ENCODE measurements around the gene POTEF. TPM values are rescaled to one million over a fixed set of nuclear protein-coding genes. Genes with fewer than 3 reads are reported as not detected.
"Not testable (repeated sequence)": the region's sequence is repeated elsewhere in the genome, so short reads cannot be mapped to it uniquely, and the experiment has no call there.

The POTEF gene
- total RNA-seq (2014; rRNA removed; shearing (Covaris generic); ENCODE audit: low replicate concordance) = 1.8 and 6.4 TPM in 2 replicates

- DNase-seq (ENCODE audit: low read depth) = peak; percentile 79
- in situ Hi-C loops (cut with HindIII; ENCODE audit: low pct_unique_long_range_greater_than_20kb, low sequenced_read_pairs) = not testable (repeated sequence)
These were observed at the start of gene POTEF for GRCh38 chr2:130129120-130129829. POTEF (minus strand) TSS chr2:130129222; CDS start chr2:130120515, 8,707 bp downstream.

DNA sequence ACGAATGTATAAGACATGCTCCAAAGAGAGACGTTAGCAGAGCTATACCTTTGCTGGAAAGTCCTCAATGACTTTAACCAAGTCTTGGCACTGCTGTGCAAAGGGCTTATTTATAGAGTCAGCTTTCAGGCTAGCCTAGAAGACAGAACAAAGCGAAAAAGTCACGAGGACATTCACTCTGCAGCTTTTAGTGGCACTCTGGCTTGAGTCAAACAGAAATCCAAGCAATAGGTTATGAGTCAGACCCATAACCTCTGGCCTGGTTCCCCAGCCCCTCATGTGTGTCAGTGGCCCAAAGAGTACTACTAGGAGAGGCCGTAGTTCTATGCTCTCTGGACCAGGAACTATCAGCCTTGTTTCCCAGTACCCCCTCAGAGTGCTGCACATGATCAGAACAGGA lies 45.8 kb upstream of the POTEF start:
- in situ Hi-C loops (cut with HindIII; ENCODE audit: low pct_unique_long_range_greater_than_20kb, low sequenced_read_pairs) = not testable (repeated sequence)

DNA sequence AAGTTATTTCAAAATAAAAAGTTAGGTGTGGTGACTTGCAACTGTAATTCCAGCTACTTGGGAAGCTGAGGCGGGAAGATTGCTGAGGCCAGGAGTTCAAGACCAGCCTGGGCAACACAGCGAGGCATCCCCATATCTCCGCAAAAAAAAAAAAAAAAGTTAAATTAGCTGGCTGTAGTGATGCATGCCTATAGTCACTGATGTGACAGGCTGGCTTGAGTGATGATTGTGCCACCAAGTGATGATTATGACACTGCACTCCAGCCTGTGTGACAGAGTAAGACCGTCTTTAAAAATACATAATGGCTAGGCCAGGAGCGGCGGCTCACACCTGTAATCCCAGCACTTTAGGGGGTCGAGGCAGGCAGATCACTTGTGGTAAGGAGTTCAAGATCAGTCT lies 40.9 kb upstream of the POTEF start:
- in situ Hi-C loops (cut with HindIII; ENCODE audit: low pct_unique_long_range_greater_than_20kb, low sequenced_read_pairs) = no loop called here
- no peak for DNase-seq (ENCODE audit: low read depth)

More for the DNA sequence above, 45.8 kb upstream of the POTEF start:
- not testable (repeated sequence) for DNase-seq (ENCODE audit: low read depth)

GRCh38 chr2:130169163-130169562 lies 40.1 kb upstream of the POTEF start:
- DNase-seq (ENCODE audit: low read depth); in situ Hi-C loops (cut with HindIII; ENCODE audit: low pct_unique_long_range_greater_than_20kb, low sequenced_read_pairs): not testable (repeated sequence)

- in situ Hi-C loops (cut with HindIII; ENCODE audit: low pct_unique_long_range_greater_than_20kb, low sequenced_read_pairs); DNase-seq (ENCODE audit: low read depth): not testable (repeated sequence)
These were observed 37.6 kb upstream of the POTEF start for GRCh38 chr2:130166611-130167010.

- in situ Hi-C loops (cut with HindIII; ENCODE audit: low pct_unique_long_range_greater_than_20kb, low sequenced_read_pairs) = no loop called here
- no peak for DNase-seq (ENCODE audit: low read depth)
These were observed 36.4 kb upstream of the POTEF start for GRCh38 chr2:130165293-130166016.

DNA sequence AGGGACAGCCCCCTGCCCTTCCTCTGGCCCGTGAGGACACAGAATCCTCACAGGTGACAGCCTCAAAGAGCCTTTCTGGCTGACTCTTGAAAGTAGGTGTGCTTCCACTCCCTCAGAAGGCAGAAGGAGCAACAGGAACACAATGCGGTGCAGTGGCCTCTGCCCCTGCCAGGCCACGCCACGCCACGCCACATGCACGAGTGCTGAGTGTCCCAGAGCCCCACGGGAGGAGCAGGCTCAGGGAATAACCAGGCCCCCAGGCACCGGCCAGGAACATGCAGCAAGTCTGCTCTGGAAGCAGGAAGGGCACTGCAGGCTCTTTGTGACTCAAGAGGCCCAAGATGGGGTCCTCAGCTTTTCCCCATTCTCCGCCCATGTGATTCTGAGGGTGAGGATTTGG lies 33.9 kb upstream of the POTEF start:
- in situ Hi-C loops (cut with HindIII; ENCODE audit: low pct_unique_long_range_greater_than_20kb, low sequenced_read_pairs) = no loop called here
- no peak for DNase-seq (ENCODE audit: low read depth)

DNA sequence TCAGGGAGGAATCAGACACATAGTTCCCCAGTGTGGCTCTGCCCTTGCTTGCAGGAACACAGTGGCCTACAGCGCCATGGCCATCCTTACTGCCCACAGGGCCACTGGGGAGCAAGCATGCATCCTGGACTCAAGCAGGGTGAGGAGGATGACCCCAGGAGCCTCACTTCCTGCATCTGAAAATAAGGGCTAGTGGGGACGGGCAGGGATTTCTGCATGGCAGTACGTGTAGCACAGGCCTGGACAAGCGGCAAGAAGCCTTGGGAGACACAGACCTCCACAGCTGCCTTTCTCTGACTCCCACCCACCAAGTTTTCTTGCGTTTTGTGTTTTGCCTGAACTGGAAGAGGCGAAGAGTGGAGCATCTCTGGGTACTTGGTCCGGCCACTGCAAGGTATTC lies 33.5 kb upstream of the POTEF start:
- in situ Hi-C loops (cut with HindIII; ENCODE audit: low pct_unique_long_range_greater_than_20kb, low sequenced_read_pairs); DNase-seq (ENCODE audit: low read depth): not testable (repeated sequence)

GRCh38 chr2:130160838-130161705 lies 32.0 kb upstream of the POTEF start:
- DNase-seq (ENCODE audit: low read depth) = peak; percentile 81
- in situ Hi-C loops (cut with HindIII; ENCODE audit: low pct_unique_long_range_greater_than_20kb, low sequenced_read_pairs) = not testable (repeated sequence)

DNA sequence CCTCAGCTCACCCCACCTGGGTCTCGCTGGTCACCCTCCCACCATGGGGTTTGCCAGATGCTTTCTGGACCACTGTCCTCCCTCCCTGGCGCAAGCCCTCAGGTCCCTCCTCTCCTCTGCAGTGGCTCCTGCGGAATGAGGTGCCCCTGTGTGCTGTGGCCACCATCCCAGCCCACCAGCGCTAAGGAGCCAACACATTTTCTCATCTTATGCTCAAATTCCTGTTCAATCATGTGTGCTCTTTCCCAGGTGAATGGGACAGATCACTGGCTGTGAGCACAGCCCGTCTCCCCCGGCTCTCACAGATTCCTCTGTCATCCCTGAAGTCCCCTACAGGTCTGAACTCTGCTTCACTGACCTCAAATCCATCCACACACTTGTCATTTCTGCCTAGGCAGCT lies 31.1 kb upstream of the POTEF start:
- in situ Hi-C loops (cut with HindIII; ENCODE audit: low pct_unique_long_range_greater_than_20kb, low sequenced_read_pairs) = no loop called here
- peak; percentile 41 for DNase-seq (ENCODE audit: low read depth)

DNA sequence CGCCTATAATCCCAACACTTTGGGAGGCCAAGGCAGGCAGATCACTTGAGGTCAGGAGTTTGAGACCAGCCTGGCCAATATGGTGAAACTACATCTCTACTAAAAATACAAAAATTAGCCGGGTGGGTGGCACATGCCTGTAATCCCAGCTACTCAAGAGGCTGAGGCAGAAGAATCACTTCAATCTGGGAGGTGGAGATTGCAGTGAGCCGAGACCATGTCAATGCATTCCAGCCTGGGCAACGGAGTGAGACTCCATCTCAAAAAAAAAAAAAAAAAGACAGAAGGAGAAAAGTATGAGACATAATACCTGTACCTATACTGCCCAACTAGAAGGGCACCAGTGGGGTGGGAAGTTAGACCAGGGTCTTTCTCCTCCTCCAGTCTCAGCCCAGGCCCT lies 30.4 kb upstream of the POTEF start:
- in situ Hi-C loops (cut with HindIII; ENCODE audit: low pct_unique_long_range_greater_than_20kb, low sequenced_read_pairs) = not testable (repeated sequence)

DNA sequence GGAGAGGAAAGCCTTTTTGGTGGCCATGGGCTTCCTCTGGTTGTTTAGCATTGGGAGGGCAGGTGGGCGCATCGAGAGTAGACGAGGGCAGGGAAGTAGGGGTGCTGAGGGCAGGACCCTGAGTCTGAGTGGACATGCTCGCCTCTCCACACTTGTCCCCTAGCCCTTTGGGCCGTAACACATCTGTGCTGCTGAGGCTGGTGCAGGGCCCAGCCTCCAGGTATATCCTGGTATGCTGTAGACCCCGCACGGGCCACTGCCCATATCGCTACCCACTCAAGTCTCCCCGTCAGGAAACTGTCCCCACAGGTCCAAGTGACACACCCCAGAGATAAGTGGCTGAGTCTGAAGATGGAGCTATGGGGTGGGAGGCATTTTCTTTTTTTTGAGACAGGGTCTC lies 29.6 kb upstream of the POTEF start:
- no peak for DNase-seq (ENCODE audit: low read depth)
- in situ Hi-C loops (cut with HindIII; ENCODE audit: low pct_unique_long_range_greater_than_20kb, low sequenced_read_pairs) = no loop called here

More for the DNA sequence above, 30.4 kb upstream of the POTEF start:
- DNase-seq (ENCODE audit: low read depth) = peak; percentile 44

GRCh38 chr2:130157825-130158514 lies 28.9 kb upstream of the POTEF start:
- DNase-seq (ENCODE audit: low read depth); in situ Hi-C loops (cut with HindIII; ENCODE audit: low pct_unique_long_range_greater_than_20kb, low sequenced_read_pairs): not testable (repeated sequence)

- in situ Hi-C loops (cut with HindIII; ENCODE audit: low pct_unique_long_range_greater_than_20kb, low sequenced_read_pairs); DNase-seq (ENCODE audit: low read depth): not testable (repeated sequence)
These were observed 28.3 kb upstream of the POTEF start for GRCh38 chr2:130157354-130157753.

GRCh38 chr2:130156624-130157004 lies 27.6 kb upstream of the POTEF start:
- in situ Hi-C loops (cut with HindIII; ENCODE audit: low pct_unique_long_range_greater_than_20kb, low sequenced_read_pairs) = no loop called here
- DNase-seq (ENCODE audit: low read depth) = no peak

- in situ Hi-C loops (cut with HindIII; ENCODE audit: low pct_unique_long_range_greater_than_20kb, low sequenced_read_pairs) = not testable (repeated sequence)
- peak; percentile 57 for DNase-seq (ENCODE audit: low read depth)
These were observed 27.1 kb upstream of the POTEF start for GRCh38 chr2:130155956-130156623.

Data from Caki2 (cell line).